ENCODE results near the gene TNIK. TPM values are rescaled to one million over a fixed set of nuclear protein-coding genes. Genes with fewer than 3 reads are reported as not detected.

Gene TNIK
- total RNA-seq, 1 donor from 2014 or later: 25.8 TPM

DNA sequence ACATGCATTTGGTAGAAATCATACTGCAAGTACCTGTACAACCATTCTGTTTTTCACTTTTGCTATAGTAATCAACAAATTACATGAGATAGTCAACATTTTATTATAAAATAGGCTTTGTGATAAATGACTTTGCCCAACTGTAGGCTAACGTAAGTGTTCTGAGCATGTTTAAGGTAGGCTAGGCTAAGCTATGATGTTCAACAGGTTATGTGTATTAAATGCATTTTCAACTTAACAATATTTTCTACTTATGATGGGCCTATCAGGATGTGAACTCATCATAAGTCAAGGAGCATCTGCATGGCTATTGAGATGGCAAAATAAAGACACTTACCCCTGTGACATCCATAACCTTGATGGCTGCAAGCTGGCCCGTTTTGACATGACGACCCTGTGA lies 232.4 kb downstream of the TNIK start:
- DNase-seq (ENCODE audit: low read depth): no peak

- DNase-seq (ENCODE audit: low read depth): no peak
These were observed 232.8 kb downstream of the TNIK start for GRCh38 chr3:171227359-171227758.

DNA sequence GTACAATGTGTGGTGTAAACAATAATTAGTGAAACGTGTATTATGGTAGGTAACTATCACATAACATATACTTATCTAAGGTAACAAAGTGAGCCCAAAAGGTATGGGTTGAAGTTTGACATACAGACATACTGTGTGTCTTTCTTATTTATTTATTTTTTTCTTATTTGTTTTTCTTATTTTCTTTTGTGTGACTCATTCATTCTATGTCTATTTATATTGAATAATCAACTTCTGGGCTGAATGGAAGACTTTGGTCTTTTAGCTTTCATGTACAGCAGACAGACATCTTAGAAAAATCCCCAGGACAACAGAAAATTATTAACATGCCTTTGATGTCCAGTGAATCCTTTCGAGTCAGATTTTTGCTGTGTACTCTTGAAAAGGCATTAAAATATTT lies 233.4 kb downstream of the TNIK start:
- DNase-seq (ENCODE audit: low read depth): no peak

DNA sequence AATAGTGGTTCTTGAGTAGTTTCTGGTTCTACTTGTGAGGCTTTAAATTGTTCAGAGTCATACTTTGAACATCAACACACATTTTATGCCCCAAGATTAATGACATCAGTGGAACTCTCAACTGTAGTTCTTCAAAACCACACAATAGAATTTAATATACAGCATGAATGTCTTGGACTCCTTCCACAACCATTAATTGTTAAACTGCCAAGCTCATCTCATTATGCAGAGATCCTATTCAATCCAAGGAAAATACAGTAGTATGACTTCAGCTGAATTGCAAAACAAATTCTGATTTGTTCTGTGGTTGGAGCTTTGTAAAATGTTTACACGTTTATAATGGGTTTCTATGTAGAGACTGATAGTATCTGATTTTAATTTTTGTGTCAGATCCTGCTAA lies 234.5 kb downstream of the TNIK start:
- DNase-seq (ENCODE audit: low read depth): peak; percentile 70

- no peak for DNase-seq (ENCODE audit: low read depth)
These were observed 235.0 kb downstream of the TNIK start for GRCh38 chr3:171225165-171225564.

DNA sequence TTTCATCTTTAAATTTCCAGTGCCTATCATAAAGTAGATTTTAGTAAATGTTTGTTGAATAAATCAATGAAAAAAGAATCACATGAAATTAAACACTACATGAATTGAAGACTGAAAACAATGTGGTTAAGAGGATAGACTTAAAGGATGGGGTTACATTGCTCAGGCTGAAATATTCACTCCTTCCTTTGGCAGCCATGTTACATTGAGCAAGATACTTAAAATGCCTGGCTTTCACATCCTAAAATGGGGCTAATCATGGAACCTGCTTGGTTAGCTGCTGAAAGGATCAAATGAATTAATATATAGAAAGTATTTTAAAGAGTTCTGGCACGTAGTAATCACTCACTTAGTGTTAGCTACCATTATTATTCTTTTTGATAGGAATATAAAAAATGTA lies 236.8 kb downstream of the TNIK start:
- no peak for DNase-seq (ENCODE audit: low read depth)

DNA sequence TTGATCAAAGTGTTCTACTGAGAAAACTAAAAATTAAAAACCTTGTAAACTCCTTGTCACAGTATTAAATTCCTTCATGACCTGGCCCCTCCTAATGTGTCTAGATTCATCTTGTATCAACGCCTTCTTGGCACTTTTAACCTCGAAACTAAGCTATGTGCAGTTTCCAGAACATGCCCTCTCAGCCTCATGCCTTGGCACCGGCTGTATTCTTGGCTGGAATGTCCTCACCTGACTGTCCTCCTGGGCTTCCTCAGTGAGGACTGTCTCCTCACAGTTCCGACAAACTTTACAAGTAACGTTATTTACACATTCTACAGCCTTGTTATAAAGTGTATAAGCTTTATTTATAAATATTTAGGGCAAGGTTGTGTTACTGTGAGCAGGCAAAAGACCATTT lies 237.2 kb downstream of the TNIK start:
- no peak for DNase-seq (ENCODE audit: low read depth)

- no peak for DNase-seq (ENCODE audit: low read depth)
These were observed 238.6 kb downstream of the TNIK start for GRCh38 chr3:171221597-171221996.

- no peak for DNase-seq (ENCODE audit: low read depth)
These were observed 239.1 kb downstream of the TNIK start for GRCh38 chr3:171221104-171221503.

- DNase-seq (ENCODE audit: low read depth): no peak
These were observed 240.9 kb downstream of the TNIK start for GRCh38 chr3:171219258-171219657.

GRCh38 chr3:171218069-171218468 lies 242.1 kb downstream of the TNIK start:
- DNase-seq (ENCODE audit: low read depth): peak; percentile 43

GRCh38 chr3:171213907-171214306 lies 246.3 kb downstream of the TNIK start:
- DNase-seq (ENCODE audit: low read depth): no peak

GRCh38 chr3:171213178-171213577 lies 247.0 kb downstream of the TNIK start:
- no peak for DNase-seq (ENCODE audit: low read depth)

- no peak for DNase-seq (ENCODE audit: low read depth)
These were observed 247.6 kb downstream of the TNIK start for GRCh38 chr3:171212648-171213047.

DNA sequence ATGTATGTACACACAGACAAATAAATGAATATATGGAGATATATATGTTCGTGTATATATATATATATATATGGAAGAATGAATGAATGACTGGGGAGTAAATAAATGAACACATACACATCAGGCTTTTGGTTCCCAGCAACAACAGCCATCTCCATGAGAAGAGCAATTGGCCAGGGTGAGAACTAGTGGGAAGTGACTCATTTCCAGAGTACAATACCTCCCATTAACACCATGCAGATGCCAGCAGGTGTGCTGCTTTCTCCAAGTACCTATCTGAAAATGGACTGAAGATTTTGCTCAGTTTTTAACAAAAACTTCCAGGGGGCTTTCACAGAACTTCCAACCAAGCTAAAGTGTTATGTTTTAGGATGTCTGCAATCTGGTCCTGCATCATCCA lies 253.9 kb downstream of the TNIK start:
- DNase-seq (ENCODE audit: low read depth): peak; percentile 55

- no peak for DNase-seq (ENCODE audit: low read depth)
These were observed 255.3 kb downstream of the TNIK start for GRCh38 chr3:171204942-171205341.

DNA sequence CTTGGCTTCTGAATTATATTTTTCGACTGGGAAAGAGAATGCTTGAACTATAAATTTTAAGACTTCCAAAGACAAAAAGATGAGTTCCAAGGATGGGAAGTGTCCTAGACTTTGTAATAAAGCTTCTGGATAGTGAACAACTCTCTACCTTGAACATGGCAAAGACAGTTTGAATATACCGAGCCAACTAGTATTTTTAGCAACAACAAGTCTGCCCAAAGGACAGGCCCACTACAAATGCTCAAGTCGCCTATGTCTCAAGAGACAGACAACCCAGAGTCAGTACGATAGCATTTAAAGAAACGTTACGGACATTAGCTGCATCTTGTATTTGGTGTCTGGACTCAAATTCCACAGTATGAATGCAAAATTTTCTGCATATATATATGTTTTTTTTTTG lies 258.4 kb downstream of the TNIK start:
- DNase-seq (ENCODE audit: low read depth): no peak

GRCh38 chr3:171200750-171201088 lies 259.5 kb downstream of the TNIK start:
- DNase-seq (ENCODE audit: low read depth): no peak

- DNase-seq (ENCODE audit: low read depth): peak; percentile 62
These were observed 260.0 kb downstream of the TNIK start for GRCh38 chr3:171200052-171200749.

- DNase-seq (ENCODE audit: low read depth): no peak
These were observed 260.8 kb downstream of the TNIK start for GRCh38 chr3:171199473-171199829.

DNA sequence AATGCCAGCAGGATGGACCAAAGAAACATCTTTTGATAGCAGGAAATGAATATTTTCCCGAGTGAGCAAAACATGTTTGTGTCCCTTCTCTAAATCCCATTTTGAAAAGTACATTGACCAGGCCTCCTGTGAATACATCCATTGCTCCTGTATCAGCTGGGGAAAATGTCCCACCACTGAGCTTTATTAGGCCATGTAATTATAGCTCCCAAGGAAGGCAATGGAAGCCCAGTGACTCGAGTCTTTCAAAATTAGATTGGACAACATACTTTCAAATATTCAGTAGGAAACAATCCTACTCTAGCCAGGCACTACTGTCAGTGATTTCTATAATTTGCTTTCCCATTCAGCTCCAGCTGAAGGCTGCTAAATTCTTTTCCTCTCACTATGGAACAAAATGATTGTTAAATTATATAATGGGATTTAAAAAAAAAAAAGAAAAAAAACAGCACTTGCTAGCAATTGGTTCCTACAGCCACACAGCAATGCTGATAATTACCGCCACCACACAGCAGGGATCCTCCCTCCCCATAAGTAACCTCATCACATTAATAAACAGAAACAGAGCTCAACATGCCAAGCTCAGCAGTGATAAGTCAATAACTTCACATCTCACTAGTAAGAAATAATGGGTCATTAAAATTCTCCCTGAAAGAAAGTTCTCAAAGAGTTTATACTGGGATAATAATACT lies 261.3 kb downstream of the TNIK start:
- DNase-seq (ENCODE audit: low read depth): no peak

DNA sequence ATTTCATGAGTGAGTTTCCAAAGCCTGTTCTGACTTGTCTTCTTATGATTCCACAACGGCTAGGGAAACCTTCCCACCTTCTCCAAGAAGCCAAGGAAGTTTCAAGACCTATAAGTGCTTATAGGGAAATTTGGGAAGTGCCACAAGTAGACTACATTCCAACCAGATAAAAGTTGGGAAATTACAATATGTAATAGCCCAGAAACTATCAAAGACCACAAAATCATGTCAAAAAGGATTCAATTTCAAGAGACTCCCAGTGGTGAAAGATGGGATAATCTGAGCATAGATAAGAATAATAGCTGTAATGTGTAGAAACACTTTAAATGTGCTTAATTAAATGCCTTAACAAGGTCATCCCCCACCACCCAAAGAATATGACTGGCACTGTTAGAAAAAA lies 264.5 kb downstream of the TNIK start:
- no peak for DNase-seq (ENCODE audit: low read depth)

GRCh38 chr3:171194965-171195364 lies 265.2 kb downstream of the TNIK start:
- DNase-seq (ENCODE audit: low read depth): no peak

DNA sequence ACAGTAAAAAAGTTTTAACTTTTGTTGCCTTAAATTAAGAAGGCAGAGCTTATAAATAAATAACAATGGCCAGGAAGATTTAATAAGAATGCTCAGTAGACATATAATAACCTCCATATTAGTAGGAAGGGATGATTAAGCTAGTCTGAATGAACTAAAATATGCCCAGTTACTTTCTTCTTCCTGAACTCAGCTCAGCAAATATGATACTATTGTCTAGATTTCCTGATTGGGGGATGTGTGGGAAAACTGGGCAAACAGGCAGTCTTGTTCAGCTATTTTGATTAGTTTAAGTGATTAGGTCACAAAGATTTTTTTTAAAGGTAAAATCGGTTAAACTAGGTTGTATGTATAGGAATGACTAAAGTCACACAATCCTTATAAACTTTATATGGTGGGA lies 266.5 kb downstream of the TNIK start:
- no peak for DNase-seq (ENCODE audit: low read depth)

Data from renal cortical epithelial cell (primary cell).